ENCODE measurements around the gene ARHGAP25. TPM values are rescaled to one million over a fixed set of nuclear protein-coding genes. Genes with fewer than 3 reads are reported as not detected.

ARHGAP25 gene
- total RNA-seq, 1 donor: under 0.01 TPM

GRCh38 chr2:68739595-68740399 is 5.2 kb downstream of the ARHGAP25 start:
- H3K27me3 ChIP-seq (ENCODE audit: insufficient read depth, low read length): peaks cover 36% of the 10 kb centered on the region

GRCh38 chr2:68740400-68740914 is 5.8 kb downstream of the ARHGAP25 start:
- no peak overlapping the region for H3K27ac ChIP-seq (ENCODE audit: low read depth, low read length)
- H3K9me3 ChIP-seq (ENCODE audit: low read depth, low read length): no peaks in the 10 kb centered on the region
- no peaks in the 10 kb centered on the region for H4K20me1 ChIP-seq (ENCODE audit: insufficient read depth, low read length)
- no peak overlapping the region for H2AFZ ChIP-seq (ENCODE audit: low read length)
- no peaks in the 10 kb centered on the region for H3K4me1 ChIP-seq (ENCODE audit: insufficient read depth, low read length)
- H3K4me2 ChIP-seq (ENCODE audit: insufficient read depth, low read length): no peak overlapping the region
- H3K79me2 ChIP-seq (ENCODE audit: insufficient read depth, low read length): no peaks in the 10 kb centered on the region
- H3K36me3 ChIP-seq (ENCODE audit: insufficient read depth, low read length): no peaks in the 10 kb centered on the region
- DNase-seq (ENCODE audit: insufficient read length, low spot score, missing footprints): peak; percentile 77
- peaks cover 33% of the 10 kb centered on the region for H3K27me3 ChIP-seq (ENCODE audit: insufficient read depth, low read length)
- TF ChIP-seq CTCF (IDR thresholded peaks at IDR 0.05; ENCODE audit: extremely low read depth, low read depth, low read length): no peak
- no peak overlapping the region for H3K4me3 ChIP-seq (ENCODE audit: insufficient read depth, low read length)

More at GRCh38 chr2:68739595-68740399, 5.2 kb downstream of the ARHGAP25 start:
- H2AFZ ChIP-seq (ENCODE audit: low read length): no peak overlapping the region
- no peak for DNase-seq (ENCODE audit: insufficient read length, low spot score, missing footprints)
- H4K20me1 ChIP-seq (ENCODE audit: insufficient read depth, low read length): no peaks in the 10 kb centered on the region
- H3K4me3 ChIP-seq (ENCODE audit: insufficient read depth, low read length): no peak overlapping the region
- no peak for TF ChIP-seq CTCF (IDR thresholded peaks at IDR 0.05; ENCODE audit: extremely low read depth, low read depth, low read length)
- no peaks in the 10 kb centered on the region for H3K79me2 ChIP-seq (ENCODE audit: insufficient read depth, low read length)
- no peaks in the 10 kb centered on the region for H3K4me1 ChIP-seq (ENCODE audit: insufficient read depth, low read length)
- H3K4me2 ChIP-seq (ENCODE audit: insufficient read depth, low read length): no peak overlapping the region
- H3K36me3 ChIP-seq (ENCODE audit: insufficient read depth, low read length): no peaks in the 10 kb centered on the region
- H3K9me3 ChIP-seq (ENCODE audit: low read depth, low read length): no peaks in the 10 kb centered on the region
- no peak overlapping the region for H3K27ac ChIP-seq (ENCODE audit: low read depth, low read length)

GRCh38 chr2:68741238-68741637 is 6.6 kb downstream of the ARHGAP25 start:
- Histone ChIP-seq H3K4me1 (ENCODE audit: insufficient read depth, low read length) (no peaks in the 10 kb centered on the region), H3K36me3 (ENCODE audit: insufficient read depth, low read length) (no peaks in the 10 kb centered on the region), H3K27ac (ENCODE audit: low read depth, low read length) (no peak overlapping the region), H2AFZ (ENCODE audit: low read length) (no peak overlapping the region), H4K20me1 (ENCODE audit: insufficient read depth, low read length) (no peaks in the 10 kb centered on the region), H3K4me2 (ENCODE audit: insufficient read depth, low read length) (no peak overlapping the region), H3K27me3 (ENCODE audit: insufficient read depth, low read length) (peaks cover 33% of the 10 kb centered on the region), H3K4me3 (ENCODE audit: insufficient read depth, low read length) (no peak overlapping the region), H3K79me2 (ENCODE audit: insufficient read depth, low read length) (no peaks in the 10 kb centered on the region), H3K9me3 (ENCODE audit: low read depth, low read length) (no peaks in the 10 kb centered on the region)
- TF ChIP-seq CTCF (IDR thresholded peaks at IDR 0.05; ENCODE audit: extremely low read depth, low read depth, low read length): no peak
- DNase-seq (ENCODE audit: insufficient read length, low spot score, missing footprints): no peak

- no peaks in the 10 kb centered on the region for H3K9me3 ChIP-seq (ENCODE audit: low read depth, low read length)
- H3K4me1 ChIP-seq (ENCODE audit: insufficient read depth, low read length): no peaks in the 10 kb centered on the region
- no peak overlapping the region for H3K4me3 ChIP-seq (ENCODE audit: insufficient read depth, low read length)
- no peaks in the 10 kb centered on the region for H3K79me2 ChIP-seq (ENCODE audit: insufficient read depth, low read length)
- no peak for TF ChIP-seq CTCF (IDR thresholded peaks at IDR 0.05; ENCODE audit: extremely low read depth, low read depth, low read length)
- no peaks in the 10 kb centered on the region for H4K20me1 ChIP-seq (ENCODE audit: insufficient read depth, low read length)
- H2AFZ ChIP-seq (ENCODE audit: low read length): no peak overlapping the region
- no peak overlapping the region for H3K27ac ChIP-seq (ENCODE audit: low read depth, low read length)
- H3K4me2 ChIP-seq (ENCODE audit: insufficient read depth, low read length): no peak overlapping the region
- DNase-seq (ENCODE audit: insufficient read length, low spot score, missing footprints): no peak
- H3K36me3 ChIP-seq (ENCODE audit: insufficient read depth, low read length): no peaks in the 10 kb centered on the region
- peaks cover 32% of the 10 kb centered on the region for H3K27me3 ChIP-seq (ENCODE audit: insufficient read depth, low read length)
These were observed 7.2 kb downstream of the ARHGAP25 start for GRCh38 chr2:68741805-68742306.

Data from osteoblast (primary cell).